HEK293 (cell line): ENCODE data around the gene SPEM1.

Experiments used
- GLIS1 ChIP-seq: fragments of 450-650 bp; formaldehyde crosslinking; IDR thresholded peaks from 2 replicates; pipeline ENCODE4 v1.5.1; 2016; ENCODE audit warnings: missing biosample characterization, missing genetic modification characterization
- IKZF3 ChIP-seq: fragments of 450-650 bp; IDR thresholded peaks from 2 replicates; pipeline ENCODE4 v1.5.0; 2018; ENCODE audit warnings: missing biosample characterization, mild to moderate bottlenecking, missing genetic modification characterization, moderate library complexity
- KLF10 ChIP-seq: fragments of 450-650 bp; IDR thresholded peaks from 2 replicates; pipeline ENCODE4 v1.5.1; 2018; ENCODE audit warnings: missing biosample characterization, mild to moderate bottlenecking, missing genetic modification characterization
- KLF9 ChIP-seq: fragments of 450-650 bp; formaldehyde crosslinking; IDR thresholded peaks from 2 replicates; pipeline ENCODE4 v1.5.1; 2016; ENCODE audit warnings: missing biosample characterization, missing genetic modification characterization, low read depth
- YY2 ChIP-seq: fragments of 450-650 bp; formaldehyde crosslinking; IDR thresholded peaks from 2 replicates; pipeline ENCODE4 v1.5.1; 2016; ENCODE audit warnings: missing biosample characterization, missing genetic modification characterization
- ZBTB21 ChIP-seq: fragments of 450-650 bp; formaldehyde crosslinking; IDR thresholded peaks from 2 replicates; pipeline ENCODE4 v1.5.1; 2017; ENCODE audit warnings: missing biosample characterization, missing genetic modification characterization
- ZBTB44 ChIP-seq: fragments of 450-650 bp; IDR thresholded peaks from 2 replicates; pipeline ENCODE4 v1.5.1; 2018; ENCODE audit warnings: missing biosample characterization, mild to moderate bottlenecking, missing genetic modification characterization
- ZBTB48 ChIP-seq: fragments of 450-650 bp; formaldehyde crosslinking; IDR thresholded peaks from 2 replicates; pipeline ENCODE4 v1.5.1; 2016; ENCODE audit warnings: missing biosample characterization, missing genetic modification characterization
- ZNF146 ChIP-seq: fragments of 450-650 bp; formaldehyde crosslinking; IDR thresholded peaks from 2 replicates; pipeline ENCODE4 v1.5.1; 2016; ENCODE audit warnings: missing biosample characterization, missing genetic modification characterization
- ZNF157 ChIP-seq: fragments of 450-650 bp; formaldehyde crosslinking; IDR thresholded peaks from 2 replicates; pipeline ENCODE4 v1.5.1; 2016; ENCODE audit warnings: missing biosample characterization, missing genetic modification characterization
- ZNF202 ChIP-seq: fragments of 450-650 bp; formaldehyde crosslinking; IDR thresholded peaks from 2 replicates; pipeline ENCODE4 v1.5.1; 2016; ENCODE audit warnings: missing biosample characterization, missing genetic modification characterization, borderline replicate concordance
- ZNF335 ChIP-seq: fragments of 450-650 bp; formaldehyde crosslinking; conservative IDR thresholded peaks from 2 replicates; pipeline ENCODE4 v1.5.1; 2016; ENCODE audit warnings: missing biosample characterization, missing genetic modification characterization
- ZNF354C ChIP-seq: fragments of 450-650 bp; formaldehyde crosslinking; IDR thresholded peaks from 2 replicates; pipeline ENCODE4 v1.5.1; 2016; ENCODE audit warnings: missing biosample characterization, missing genetic modification characterization, low read depth, borderline replicate concordance
- ZNF501 ChIP-seq: fragments of 450-650 bp; formaldehyde crosslinking; IDR thresholded peaks from 2 replicates; pipeline ENCODE4 v1.5.1; 2016; ENCODE audit warnings: missing biosample characterization, missing genetic modification characterization
- ZNF530 ChIP-seq: fragments of 450-650 bp; formaldehyde crosslinking; IDR thresholded peaks from 2 replicates; pipeline ENCODE4 v1.5.1; 2016; ENCODE audit warnings: low read depth, missing biosample characterization, missing genetic modification characterization
- ZNF704 ChIP-seq: fragments of 450-650 bp; formaldehyde crosslinking; IDR thresholded peaks from 2 replicates; pipeline ENCODE4 v1.5.1; 2016; ENCODE audit warnings: missing biosample characterization, missing genetic modification characterization
- ZNF747 ChIP-seq: fragments of 450-650 bp; formaldehyde crosslinking; IDR thresholded peaks from 2 replicates; pipeline ENCODE4 v1.5.1; 2016; ENCODE audit warnings: missing biosample characterization, missing genetic modification characterization
- ZNF791 ChIP-seq: fragments of 450-650 bp; formaldehyde crosslinking; IDR thresholded peaks from 2 replicates; pipeline ENCODE4 v1.5.1; 2016; ENCODE audit warnings: missing biosample characterization, missing genetic modification characterization
- ZNF837 ChIP-seq: fragments of 450-650 bp; formaldehyde crosslinking; IDR thresholded peaks from 2 replicates; pipeline ENCODE4 v1.5.1; 2016; ENCODE audit warnings: missing biosample characterization, missing genetic modification characterization
- ZSCAN18 ChIP-seq: fragments of 450-650 bp; formaldehyde crosslinking; IDR thresholded peaks from 2 replicates; pipeline ENCODE4 v1.5.1; 2016; ENCODE audit warnings: missing biosample characterization, missing genetic modification characterization
- ZSCAN23 ChIP-seq: fragments of 450-650 bp; formaldehyde crosslinking; IDR thresholded peaks from 2 replicates; pipeline ENCODE4 v1.5.1; 2016; ENCODE audit warnings: missing biosample characterization, missing genetic modification characterization
- ZSCAN4 ChIP-seq: fragments of 450-650 bp; formaldehyde crosslinking; IDR thresholded peaks from 2 replicates; pipeline ENCODE4 v1.5.1; 2017; ENCODE audit warnings: missing biosample characterization, missing genetic modification characterization
- TF ChIP-seq, protein P1 (sequence below): fragments of 450-650 bp; formaldehyde crosslinking; IDR thresholded peaks from 2 replicates; pipeline ENCODE4 v1.5.1; 2016; ENCODE audit warnings: missing biosample characterization, missing genetic modification characterization
- TF ChIP-seq, protein P2 (sequence below): fragments of 450-650 bp; formaldehyde crosslinking; IDR thresholded peaks from 2 replicates; pipeline ENCODE4 v1.5.1; 2016; ENCODE audit warnings: missing biosample characterization, missing genetic modification characterization
- TF ChIP-seq, protein P3 (sequence below): fragments of 450-650 bp; formaldehyde crosslinking; IDR thresholded peaks from 2 replicates; pipeline ENCODE4 v1.5.1; 2016; ENCODE audit warnings: missing biosample characterization, missing genetic modification characterization

Gene SPEM1

GRCh38 chr17:7394452-7395191 is 25.5 kb upstream of the SPEM1 start, which contains the start of gene PLSCR3 (continued):
- no peak for TF ChIP-seq ZBTB44 (tag by site-specific recombination)
- TF ChIP-seq, protein P1, sequence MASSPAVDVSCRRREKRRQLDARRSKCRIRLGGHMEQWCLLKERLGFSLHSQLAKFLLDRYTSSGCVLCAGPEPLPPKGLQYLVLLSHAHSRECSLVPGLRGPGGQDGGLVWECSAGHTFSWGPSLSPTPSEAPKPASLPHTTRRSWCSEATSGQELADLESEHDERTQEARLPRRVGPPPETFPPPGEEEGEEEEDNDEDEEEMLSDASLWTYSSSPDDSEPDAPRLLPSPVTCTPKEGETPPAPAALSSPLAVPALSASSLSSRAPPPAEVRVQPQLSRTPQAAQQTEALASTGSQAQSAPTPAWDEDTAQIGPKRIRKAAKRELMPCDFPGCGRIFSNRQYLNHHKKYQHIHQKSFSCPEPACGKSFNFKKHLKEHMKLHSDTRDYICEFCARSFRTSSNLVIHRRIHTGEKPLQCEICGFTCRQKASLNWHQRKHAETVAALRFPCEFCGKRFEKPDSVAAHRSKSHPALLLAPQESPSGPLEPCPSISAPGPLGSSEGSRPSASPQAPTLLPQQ (tag by site-specific recombination), result 0 out of 2 replicates have a peak, but pooled peaks have one; percentile 34
- no peak for TF ChIP-seq ZNF202 (tag by site-specific recombination)
- no peak for TF ChIP-seq ZNF791
- TF ChIP-seq ZNF157 (tag by site-specific recombination), result no peak
- no peak for TF ChIP-seq ZNF146 (tag by site-specific recombination)
- TF ChIP-seq YY2 (tag by site-specific recombination), result no peak
- TF ChIP-seq ZNF837, result no peak
- no peak for TF ChIP-seq ZNF530
- TF ChIP-seq ZNF354C (tag by site-specific recombination), result no peak
- TF ChIP-seq ZBTB21 (tag by site-specific recombination), result no peak
- TF ChIP-seq, protein P2, sequence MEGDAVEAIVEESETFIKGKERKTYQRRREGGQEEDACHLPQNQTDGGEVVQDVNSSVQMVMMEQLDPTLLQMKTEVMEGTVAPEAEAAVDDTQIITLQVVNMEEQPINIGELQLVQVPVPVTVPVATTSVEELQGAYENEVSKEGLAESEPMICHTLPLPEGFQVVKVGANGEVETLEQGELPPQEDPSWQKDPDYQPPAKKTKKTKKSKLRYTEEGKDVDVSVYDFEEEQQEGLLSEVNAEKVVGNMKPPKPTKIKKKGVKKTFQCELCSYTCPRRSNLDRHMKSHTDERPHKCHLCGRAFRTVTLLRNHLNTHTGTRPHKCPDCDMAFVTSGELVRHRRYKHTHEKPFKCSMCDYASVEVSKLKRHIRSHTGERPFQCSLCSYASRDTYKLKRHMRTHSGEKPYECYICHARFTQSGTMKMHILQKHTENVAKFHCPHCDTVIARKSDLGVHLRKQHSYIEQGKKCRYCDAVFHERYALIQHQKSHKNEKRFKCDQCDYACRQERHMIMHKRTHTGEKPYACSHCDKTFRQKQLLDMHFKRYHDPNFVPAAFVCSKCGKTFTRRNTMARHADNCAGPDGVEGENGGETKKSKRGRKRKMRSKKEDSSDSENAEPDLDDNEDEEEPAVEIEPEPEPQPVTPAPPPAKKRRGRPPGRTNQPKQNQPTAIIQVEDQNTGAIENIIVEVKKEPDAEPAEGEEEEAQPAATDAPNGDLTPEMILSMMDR (tag by site-specific recombination), result peak; percentile 70
- TF ChIP-seq ZSCAN18 (tag by site-specific recombination), result no peak
- TF ChIP-seq ZNF501 (tag by site-specific recombination), result no peak
- no peak for TF ChIP-seq ZNF747 (tag by site-specific recombination)
- TF ChIP-seq IKZF3 (tag by site-specific recombination), result peak; percentile 62; the same call in 1 of the 2 replicates
- TF ChIP-seq KLF9, result peak; percentile 66
- peak; percentile 56; the same call in 1 of the 2 replicates for TF ChIP-seq KLF10
- no peak for TF ChIP-seq ZSCAN4 (tag by site-specific recombination)
- no peak for TF ChIP-seq ZNF704
- peak; percentile 81 for TF ChIP-seq ZNF335 (tag by site-specific recombination)
- TF ChIP-seq ZSCAN23, result no peak
- TF ChIP-seq GLIS1 (tag by site-specific recombination), result peak; percentile 83
- TF ChIP-seq, protein P3, sequence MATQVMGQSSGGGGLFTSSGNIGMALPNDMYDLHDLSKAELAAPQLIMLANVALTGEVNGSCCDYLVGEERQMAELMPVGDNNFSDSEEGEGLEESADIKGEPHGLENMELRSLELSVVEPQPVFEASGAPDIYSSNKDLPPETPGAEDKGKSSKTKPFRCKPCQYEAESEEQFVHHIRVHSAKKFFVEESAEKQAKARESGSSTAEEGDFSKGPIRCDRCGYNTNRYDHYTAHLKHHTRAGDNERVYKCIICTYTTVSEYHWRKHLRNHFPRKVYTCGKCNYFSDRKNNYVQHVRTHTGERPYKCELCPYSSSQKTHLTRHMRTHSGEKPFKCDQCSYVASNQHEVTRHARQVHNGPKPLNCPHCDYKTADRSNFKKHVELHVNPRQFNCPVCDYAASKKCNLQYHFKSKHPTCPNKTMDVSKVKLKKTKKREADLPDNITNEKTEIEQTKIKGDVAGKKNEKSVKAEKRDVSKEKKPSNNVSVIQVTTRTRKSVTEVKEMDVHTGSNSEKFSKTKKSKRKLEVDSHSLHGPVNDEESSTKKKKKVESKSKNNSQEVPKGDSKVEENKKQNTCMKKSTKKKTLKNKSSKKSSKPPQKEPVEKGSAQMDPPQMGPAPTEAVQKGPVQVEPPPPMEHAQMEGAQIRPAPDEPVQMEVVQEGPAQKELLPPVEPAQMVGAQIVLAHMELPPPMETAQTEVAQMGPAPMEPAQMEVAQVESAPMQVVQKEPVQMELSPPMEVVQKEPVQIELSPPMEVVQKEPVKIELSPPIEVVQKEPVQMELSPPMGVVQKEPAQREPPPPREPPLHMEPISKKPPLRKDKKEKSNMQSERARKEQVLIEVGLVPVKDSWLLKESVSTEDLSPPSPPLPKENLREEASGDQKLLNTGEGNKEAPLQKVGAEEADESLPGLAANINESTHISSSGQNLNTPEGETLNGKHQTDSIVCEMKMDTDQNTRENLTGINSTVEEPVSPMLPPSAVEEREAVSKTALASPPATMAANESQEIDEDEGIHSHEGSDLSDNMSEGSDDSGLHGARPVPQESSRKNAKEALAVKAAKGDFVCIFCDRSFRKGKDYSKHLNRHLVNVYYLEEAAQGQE, result no peak
- TF ChIP-seq ZBTB48 (tag by site-specific recombination), result 0 out of 2 replicates have a peak, but pooled peaks have one; percentile 17
